Superior temporal gyrus (tissue), 1 donor: ENCODE data around the gene LRFN2.

Experiments used
- DNase-seq: peaks from one replicate; pipeline ENCODE4 v3.0.0-alpha.2; 2016; ENCODE audit errors: extremely low spot score

LRFN2 gene

GRCh38 chr6:40438246-40438887, 148.8 kb downstream of the LRFN2 start:
- no peak for DNase-seq

DNA sequence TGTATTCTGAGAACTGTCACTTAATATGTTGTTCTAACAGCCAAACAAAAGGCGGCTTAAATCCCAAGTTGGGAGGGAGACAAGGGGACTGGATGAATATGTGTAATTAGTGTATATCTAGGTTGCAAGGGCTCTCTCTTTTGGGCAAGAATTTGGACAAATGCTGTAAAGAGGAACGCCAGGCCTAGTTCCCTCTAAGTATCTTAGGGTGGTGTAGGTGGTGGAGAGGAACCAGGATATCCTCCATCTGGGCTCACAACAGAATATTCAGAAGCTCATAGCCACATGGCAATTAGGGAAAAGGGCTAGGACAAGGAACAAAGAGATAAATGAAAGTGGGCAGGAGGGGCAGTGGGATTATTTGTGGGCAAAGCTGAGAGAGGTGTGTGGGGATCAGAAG, 149.5 kb downstream of the LRFN2 start:
- no peak for DNase-seq

- DNase-seq: peak; percentile 61
These were observed 150.2 kb downstream of the LRFN2 start for GRCh38 chr6:40436685-40437604.

DNA sequence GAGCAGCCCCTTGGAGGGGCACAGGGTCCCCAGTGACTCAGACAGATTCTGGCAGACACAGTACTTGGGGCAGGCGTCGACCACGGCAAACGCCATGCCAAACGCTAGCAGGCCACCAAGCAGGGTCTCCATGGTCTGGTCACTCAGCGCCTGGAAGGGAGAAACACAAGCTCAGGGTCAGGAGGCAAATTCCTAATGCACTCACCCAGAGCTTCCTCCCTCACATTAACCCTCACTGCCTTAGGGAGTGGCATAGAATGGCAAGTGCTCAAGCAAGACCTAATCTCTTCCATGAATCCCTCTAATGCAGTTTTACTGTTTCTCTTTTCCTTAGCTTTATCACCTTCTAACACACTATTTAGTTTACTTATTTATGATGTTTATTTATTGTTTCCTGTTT, 154.2 kb downstream of the LRFN2 start:
- no peak for DNase-seq

DNA sequence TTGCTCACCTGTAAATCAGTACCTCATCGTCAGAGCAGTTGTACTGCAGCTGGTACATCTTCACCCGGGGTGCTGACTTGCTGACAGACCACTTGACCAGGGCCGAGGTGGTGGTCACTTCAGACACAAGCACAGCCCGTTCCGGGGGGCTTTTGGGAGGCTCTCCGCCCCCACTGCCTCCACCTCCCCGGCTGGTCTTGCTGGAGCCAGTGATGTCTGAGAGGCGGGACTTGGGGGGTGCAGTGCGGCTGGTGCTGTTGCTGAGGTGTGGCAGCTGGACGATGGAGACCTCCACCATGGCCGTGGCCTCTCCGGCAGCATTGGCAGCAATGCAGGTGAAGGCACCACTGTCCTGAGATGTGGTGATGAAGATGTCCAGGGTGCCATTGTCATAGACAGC, 155.5 kb downstream of the LRFN2 start:
- DNase-seq: no peak

DNA sequence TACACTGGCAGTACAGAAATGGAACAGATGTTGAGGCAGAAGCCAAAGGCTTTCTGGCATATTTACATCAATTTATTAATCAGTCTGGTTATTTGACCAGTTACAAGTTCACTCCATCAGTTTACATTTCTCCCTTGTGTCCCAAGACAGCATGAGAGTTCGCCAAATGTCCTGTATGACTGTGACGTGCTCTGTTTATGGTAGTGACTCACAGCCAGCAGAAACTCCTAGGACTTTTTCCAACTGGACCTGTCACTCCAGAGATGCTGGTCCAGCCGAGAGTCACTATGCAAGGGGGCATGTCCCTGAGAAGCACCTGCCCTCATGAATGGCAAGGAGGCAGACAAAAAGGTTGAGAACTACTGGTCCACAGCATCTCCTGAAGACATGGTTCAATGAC, 160.0 kb downstream of the LRFN2 start:
- no peak for DNase-seq

DNA sequence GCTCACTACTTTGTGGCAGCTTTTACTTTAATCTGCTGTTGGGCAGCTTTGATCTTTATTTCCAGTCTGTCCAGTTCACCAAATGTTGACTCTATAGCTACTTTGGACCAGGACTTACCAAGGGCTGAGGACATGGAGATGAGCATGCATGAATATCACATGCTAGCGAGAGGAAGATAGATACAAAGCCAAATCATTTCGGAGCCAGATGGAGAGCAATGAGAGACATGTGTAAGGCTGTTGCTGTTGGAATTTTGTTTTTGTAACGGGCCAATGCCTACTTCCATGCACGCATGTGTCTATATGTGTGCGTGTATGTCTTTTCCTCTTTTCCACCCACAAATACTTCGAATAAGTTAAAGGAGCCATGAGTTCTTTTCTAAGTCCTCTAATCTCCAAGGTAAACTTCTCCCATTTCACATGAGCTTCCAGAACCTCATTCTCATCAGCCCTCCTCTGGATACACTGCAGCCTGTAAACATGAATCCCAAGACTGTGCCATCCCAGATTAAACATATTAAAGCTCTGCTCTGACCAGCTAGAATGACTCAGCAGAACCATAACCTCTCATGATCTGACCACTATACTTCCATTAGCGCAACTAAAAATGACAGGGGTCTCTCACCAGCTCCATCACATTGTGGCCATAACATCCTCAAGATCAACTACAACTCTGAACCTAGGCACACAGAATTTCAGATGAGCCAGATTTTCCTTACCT, 160.7 kb downstream of the LRFN2 start:
- no peak for DNase-seq

DNA sequence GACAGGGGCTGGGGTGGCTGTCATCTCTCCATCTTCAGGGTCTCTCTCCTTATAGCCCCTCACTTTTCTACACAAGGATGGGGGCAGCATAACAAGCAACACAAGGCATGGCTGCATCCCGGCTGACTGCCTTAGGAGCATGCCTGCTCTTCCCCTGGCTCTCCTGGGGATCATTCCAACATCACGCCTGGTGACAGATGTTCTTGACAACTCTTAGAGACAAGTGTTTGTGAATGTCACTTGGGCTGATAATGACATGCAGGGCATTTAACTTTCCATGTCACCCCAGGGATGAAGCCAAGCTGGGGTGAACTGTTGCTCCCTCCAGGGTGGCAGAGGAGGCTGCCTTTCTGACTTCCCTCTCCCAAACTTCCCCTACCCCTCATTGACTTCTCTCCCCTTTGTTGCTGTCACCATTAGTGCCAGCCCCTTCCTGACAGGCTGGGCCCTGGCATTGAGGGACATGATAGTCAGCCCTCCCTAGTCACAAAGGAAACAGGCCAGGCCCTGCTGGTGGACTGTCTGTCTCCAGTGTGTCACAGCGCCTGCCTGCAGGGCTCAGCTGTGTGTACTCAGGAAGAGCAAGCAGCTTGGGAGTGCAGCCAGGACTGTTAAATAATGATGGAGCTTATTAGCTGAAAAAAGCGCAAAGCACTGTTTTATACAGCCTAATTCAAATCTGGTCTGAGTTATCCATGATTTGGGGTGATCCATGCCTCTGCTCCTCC, 161.8 kb downstream of the LRFN2 start:
- peak; percentile 56 for DNase-seq

- DNase-seq: no peak
These were observed 165.1 kb downstream of the LRFN2 start for GRCh38 chr6:40422046-40422445.

DNA sequence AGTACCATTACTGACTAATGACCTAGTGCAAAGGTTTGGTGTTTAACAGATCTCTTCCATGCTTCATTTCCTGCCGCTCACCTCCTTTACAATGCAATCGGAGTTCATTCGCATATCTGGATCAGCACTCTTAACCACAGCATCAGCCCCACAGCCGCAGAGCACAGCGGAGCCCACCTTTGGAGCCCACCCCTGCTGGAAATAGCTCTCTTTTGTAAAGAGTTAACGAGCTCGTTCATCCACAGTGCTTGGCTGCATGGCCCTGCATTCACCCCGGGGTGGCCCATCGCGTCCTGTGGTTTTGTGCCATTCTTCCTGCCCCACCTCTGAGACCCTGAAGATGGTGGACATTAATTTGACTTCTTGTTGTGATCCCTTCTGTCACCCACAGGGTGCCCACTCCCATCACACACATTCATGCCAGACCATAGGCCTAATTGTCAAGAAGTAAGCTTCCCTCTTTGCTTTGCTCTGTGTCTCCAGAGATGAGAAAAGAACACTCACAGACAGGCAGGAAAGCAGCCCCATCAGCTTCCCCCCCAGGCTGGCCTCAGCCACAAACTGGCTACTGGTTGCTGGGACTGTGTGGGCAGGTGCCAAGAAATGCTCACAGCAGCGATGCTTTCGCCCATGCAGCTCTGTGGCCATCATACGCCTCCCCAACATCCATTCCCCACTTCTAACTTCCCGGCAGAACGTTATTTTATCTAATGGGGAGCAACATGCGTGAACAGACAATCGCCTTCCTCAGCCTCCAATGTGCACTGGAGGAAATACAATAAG, 167.0 kb downstream of the LRFN2 start:
- no peak for DNase-seq

DNA sequence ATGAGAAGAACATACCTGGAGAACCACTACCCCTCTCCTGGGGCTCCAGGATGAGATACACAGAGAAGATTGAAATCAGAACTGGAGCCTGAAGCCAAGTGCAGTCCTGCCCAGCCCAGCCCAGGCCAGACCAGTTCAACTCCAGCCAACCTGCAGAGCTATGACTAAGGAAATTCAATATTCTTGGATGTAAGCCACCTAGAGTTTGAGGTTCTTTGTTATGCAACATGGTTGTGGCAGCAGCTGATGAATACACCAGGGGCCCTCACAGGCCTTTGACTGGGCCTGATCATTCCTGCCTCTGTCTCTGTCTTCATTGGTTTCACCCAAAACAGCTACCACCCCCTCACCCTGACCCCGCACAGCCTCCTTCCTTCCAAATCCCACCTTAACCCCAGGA, 167.8 kb downstream of the LRFN2 start:
- DNase-seq: no peak

GRCh38 chr6:40417031-40417430, 170.1 kb downstream of the LRFN2 start:
- DNase-seq: peak; percentile 58

DNA sequence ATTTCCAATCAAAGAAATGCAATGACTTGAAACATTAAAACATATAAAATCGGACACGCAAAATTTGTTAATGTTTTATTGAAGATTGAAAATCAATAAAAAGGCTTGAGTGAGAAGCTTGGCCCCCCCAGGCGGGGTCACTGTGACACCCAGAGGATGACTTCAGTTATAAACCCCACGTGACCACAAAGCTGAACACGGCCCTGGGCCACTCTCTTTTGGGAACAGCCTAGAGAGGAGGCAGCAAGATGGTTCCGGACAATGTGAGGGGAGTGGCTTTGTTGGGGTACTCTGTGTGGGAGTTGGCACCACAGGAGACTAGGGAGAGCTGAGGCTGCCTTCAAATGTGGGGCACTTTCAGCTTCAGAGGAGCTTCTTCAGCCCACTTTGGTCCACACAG, 172.5 kb downstream of the LRFN2 start:
- no peak for DNase-seq

DNA sequence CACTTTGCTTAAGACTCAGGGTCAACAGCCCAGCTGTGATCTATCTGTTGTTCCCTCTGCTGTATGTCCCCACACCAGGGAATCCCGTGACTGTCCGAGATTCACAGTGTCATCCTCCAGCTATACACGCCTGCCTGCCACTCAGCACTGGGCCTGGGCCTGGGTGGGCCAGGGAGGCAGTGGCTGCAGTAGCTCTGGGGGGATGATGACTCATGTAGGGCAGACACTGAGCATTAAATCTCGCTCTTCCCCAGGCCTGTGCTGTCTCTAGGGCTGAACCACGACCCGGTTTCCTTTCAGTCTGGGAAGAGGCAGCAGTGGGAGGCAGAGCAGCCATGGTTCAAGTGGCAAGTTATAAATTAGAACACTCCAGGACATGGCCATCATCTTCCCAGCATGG, 173.9 kb downstream of the LRFN2 start:
- no peak for DNase-seq

DNA sequence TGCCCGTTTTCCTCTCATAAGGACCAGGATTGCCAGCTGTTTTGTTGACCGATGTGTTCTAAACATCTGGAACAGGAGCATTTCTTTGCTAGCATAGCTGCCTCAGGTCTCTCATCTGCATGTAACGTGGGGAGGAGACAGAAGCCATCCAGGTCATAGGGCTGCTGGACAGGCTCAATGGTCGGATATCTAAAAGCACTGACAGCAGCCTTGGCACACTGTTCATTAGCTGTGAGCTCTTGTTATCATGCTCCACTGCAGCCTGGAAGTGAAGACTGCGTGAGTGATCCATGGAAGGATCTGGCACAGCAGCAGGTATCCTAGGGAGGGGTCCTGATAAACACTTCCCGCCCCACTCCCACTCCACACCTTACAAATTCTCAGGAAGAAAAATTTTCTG, 175.3 kb downstream of the LRFN2 start:
- DNase-seq: no peak

GRCh38 chr6:40410821-40411220, 176.3 kb downstream of the LRFN2 start:
- DNase-seq: no peak

DNA sequence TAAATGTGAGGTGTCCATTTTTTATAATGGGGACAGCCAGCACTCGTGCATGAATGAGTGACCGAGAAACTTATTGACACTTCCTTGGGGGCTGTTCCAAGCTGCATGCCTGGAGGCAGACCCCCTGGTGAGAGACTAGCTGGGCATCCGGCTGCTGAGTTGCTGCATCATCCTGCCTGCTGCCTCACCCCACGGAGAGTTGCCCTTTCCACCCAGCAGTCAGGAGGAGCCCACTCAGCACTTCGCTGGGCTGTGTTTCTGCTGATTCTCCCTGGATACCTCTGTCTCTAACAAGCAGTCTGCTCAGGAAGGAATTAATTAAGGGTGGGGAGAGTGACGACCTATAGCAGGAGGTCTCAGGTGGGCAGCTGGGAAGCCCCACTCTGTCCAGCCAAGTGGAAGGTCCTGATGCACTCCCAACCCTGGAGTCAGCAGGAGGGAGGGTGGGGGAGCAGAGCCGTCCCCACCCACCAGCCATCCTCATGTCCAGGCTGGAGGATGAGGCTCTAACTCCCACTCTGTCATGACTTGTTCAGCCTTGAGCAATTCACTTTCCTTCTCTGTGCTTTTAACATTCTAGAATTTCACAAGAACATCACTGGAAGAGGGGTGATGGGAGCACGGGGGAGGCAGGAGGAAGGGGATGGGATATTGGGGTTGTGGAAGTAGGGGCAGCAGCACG, 177.3 kb downstream of the LRFN2 start:
- DNase-seq: no peak

GRCh38 chr6:40408786-40409542, 178.2 kb downstream of the LRFN2 start:
- no peak for DNase-seq

DNA sequence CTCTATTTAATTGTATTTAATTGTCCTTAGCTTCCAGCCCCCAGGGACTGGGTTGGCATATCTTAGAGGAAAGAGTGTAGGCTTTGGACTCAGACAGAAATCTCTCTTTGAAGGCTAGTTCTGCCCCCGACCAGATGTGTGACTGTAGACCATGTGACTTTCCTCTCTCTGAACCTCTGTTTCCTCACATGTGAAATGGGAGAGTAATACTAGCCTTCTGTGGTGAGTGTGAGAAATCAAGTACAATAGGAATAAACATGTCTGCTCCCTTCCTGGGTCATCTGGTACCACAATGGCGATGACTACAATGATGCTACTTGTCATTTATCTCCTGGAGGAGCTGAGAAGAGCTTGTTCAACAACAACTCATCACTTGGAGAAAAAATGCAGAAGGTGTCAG, 179.9 kb downstream of the LRFN2 start:
- no peak for DNase-seq

DNA sequence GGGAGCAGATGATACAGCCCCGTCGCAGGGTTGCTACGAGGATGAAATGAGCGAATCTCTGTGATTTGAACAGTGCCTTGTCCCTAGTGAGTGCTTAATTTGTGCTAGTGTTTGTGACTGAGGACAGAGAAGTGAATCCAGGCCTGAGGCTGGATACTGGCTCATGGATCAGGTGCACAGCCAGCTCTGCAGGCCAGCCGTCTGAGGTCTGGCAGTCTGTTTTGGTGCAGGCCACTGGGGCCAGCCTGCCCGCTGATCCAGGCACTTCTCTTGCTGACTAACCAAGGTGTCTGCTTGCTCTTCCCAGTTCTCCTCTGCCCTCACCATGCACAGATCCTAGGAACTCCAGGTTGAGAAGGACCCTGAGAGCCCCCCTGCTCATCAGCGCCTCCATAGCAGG, 181.0 kb downstream of the LRFN2 start:
- DNase-seq: no peak
